GM18502 (cell line): ENCODE data around the gene TLR9.
"Not testable (repeated sequence)": the region's sequence is repeated elsewhere in the genome, so short reads cannot be mapped to it uniquely, and the experiment has no call there.

Source experiments
- ATAC-seq: cut with Tn5 transposase; IDR thresholded peaks from one replicate; pipeline ENCODE4 v1.9.1; 2021; ENCODE audit warnings: mild to moderate bottlenecking; ENCODE audit not compliant: unreplicated experiment, poor library complexity

The TLR9 gene, protein sequence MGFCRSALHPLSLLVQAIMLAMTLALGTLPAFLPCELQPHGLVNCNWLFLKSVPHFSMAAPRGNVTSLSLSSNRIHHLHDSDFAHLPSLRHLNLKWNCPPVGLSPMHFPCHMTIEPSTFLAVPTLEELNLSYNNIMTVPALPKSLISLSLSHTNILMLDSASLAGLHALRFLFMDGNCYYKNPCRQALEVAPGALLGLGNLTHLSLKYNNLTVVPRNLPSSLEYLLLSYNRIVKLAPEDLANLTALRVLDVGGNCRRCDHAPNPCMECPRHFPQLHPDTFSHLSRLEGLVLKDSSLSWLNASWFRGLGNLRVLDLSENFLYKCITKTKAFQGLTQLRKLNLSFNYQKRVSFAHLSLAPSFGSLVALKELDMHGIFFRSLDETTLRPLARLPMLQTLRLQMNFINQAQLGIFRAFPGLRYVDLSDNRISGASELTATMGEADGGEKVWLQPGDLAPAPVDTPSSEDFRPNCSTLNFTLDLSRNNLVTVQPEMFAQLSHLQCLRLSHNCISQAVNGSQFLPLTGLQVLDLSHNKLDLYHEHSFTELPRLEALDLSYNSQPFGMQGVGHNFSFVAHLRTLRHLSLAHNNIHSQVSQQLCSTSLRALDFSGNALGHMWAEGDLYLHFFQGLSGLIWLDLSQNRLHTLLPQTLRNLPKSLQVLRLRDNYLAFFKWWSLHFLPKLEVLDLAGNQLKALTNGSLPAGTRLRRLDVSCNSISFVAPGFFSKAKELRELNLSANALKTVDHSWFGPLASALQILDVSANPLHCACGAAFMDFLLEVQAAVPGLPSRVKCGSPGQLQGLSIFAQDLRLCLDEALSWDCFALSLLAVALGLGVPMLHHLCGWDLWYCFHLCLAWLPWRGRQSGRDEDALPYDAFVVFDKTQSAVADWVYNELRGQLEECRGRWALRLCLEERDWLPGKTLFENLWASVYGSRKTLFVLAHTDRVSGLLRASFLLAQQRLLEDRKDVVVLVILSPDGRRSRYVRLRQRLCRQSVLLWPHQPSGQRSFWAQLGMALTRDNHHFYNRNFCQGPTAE

GRCh38 chr3:52225452-52226228, at the start of gene TLR9:
TLR9 (minus strand) TSS chr3:52225645; CDS start chr3:52225529, 116 bp downstream.
- ATAC-seq: peak; percentile 84

DNA sequence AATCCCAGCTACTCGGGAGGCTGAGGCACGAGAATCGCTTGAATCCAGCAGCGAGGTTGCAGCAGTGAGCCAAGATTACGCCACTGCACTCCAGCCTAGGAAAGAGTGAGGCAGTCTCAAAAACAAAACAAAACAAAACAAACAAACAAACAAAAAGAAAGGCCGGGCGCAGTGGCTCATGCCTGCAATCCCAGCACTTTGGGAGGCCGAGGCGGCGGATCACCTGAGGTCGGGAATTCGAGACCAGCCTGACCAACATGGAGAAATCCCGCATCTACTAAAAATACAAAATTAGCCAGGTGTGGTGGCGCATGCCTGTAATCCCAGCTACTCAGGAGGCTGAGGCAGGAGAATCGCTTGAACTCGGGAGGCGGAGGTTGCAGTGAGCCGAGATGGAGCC, 49.3 kb upstream of the TLR9 start:
- not testable (repeated sequence) for ATAC-seq

DNA sequence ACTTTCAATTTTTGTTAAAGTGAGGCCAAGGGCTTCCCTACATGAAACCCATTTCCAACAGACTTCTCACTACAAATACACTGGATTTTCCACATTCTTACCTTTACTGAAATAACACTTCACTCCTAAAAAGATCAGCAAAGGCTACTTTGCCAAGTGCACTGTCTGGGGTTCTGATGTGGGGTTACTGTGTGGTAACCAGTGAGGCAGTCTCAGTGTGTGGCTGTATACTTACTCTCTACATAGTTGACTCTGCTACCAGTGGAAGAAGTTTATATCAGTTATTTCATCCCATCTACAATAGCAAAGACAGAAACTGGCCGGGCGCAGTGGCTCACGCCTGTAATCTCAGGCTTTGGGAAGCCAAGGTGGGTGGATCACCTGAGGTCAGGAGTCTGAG, 47.4 kb upstream of the TLR9 start:
- ATAC-seq: no peak

DNA sequence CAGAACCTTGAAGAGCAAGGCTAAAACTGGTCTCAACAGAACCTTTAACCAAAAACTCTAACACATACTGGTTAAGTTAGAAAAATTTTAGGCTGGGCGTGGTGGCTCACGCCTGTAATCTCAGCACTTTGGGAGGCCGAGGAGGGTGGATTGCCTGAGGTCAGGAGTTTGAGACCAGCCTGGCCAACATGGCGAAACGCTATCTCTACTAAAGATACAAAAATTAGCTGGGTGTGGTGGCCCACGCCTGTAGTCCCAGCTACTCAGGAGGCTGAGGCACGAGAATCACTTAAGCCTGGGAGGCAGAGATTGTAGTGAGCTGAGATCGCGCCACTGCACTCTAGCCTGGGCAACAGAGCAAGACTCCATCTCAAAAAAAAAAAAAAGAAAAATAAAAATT, 46.7 kb upstream of the TLR9 start:
- ATAC-seq: not testable (repeated sequence)

GRCh38 chr3:52270252-52270754, 44.9 kb upstream of the TLR9 start:
- ATAC-seq: no peak

GRCh38 chr3:52269776-52270175, 44.3 kb upstream of the TLR9 start:
- ATAC-seq: no peak

DNA sequence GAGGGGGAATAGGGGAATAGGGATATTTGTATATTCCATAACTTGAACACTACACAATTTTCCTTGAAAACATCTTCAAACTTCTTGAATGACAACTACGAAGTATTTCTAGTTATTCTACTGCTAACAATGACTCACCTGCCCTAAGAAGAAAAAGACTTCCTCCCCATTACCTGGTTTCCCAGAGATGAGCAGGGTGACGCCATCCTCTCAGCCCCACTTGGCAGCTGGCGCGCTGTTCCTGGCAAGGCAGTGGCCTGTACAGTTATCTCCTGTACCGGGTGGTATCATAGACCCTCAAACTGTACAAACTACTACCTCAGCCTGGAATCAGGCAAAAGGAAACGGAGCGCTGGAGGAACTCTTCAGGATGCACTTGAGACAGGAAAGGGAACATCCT, 42.6 kb upstream of the TLR9 start:
- no peak for ATAC-seq

DNA sequence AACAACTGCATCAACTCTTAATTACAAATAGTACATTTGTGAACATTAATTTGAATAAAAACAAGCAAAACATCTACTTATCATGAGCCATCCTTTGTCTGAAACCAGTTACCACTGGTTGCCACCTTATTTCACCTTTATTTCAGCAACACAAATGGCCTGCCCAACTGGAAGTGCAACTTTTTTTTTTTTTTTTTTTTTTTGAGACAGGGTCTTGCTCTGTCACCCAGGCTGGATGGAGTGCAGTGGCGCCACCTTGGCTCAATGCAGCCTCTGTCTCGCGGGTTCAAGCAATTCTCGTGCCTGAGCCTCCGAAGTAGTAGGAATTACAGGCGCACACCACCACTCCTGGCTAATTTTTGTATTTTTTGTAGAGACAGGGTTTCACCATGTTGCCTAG, 39.9 kb upstream of the TLR9 start:
- no peak for ATAC-seq

DNA sequence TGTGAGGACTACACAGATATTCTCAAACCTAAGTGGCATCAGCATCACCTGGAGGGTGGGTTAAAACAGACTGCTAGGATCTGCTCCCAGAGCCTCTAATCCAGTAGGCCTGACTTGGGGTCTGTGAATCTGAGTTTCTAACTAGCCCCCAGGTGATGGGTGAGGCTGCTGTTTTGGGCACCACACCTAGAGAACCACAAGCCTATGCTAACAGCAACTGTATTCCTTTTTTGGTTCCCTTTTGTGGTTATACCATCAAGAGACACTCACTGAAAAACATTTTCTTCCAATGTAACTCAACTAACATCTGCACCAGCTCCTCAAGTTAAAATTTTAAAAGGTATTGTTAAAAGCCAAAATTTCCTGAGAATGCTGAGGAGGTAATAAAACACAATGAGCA, 37.0 kb upstream of the TLR9 start:
- ATAC-seq: no peak

DNA sequence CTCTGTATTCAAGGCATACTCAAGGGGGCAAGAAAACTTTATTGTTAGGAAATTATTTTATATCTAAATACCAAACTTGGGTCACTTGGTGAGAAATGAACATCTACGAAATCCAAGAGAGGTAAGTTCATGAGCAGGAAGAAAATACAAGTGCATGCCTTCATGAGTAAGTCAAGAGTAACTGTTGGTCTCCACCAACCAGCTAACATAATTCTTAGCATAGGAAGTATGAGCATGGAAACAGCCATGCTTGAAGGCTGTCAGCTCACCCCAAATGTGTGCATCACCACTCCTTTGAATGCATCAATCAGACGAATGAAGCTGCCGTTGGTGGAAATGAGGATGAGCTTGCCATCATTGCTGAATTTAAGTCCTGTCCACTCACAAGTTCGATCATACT, 34.0 kb upstream of the TLR9 start:
- no peak for ATAC-seq

DNA sequence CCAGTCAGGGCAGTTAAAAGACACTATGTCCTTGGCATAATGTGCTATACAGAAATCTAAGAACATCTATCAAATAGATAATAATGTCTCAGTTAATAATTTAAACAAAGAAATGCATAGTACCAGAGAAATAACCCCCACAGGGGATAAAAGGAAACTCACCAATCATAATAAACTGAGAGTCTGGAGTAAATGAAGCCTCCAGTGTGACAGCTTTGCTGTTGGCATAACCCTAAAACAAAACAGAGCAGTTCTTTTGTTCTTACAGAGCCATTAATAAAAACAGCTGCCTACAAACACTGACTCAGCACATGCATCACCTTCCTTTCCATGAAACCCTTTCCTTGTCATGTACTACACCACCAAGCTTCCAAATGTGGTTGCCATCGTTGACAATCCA, 33.6 kb upstream of the TLR9 start:
- no peak for ATAC-seq

GRCh38 chr3:52257911-52258310, 32.5 kb upstream of the TLR9 start:
- no peak for ATAC-seq

- no peak for ATAC-seq
Measured at GRCh38 chr3:52256622-52257021, 31.2 kb upstream of the TLR9 start.

DNA sequence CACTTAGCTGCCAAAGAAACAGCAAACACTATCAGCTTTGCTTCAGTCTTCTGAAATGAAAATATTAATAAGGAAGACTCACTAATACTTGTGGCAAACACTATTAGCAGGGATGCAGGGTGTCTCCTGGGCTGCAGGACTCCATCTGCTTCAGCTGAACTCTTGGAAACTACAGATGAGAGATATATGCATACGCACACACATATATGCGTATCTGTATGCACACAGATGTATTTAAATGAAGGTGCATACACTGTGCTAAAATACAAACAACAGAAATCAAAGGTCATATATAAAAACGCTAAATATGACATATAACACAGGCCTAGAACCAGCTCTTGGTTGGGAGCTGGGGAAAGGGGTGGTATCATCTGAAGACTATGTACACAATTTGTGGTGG, 30.7 kb upstream of the TLR9 start:
- no peak for ATAC-seq

DNA sequence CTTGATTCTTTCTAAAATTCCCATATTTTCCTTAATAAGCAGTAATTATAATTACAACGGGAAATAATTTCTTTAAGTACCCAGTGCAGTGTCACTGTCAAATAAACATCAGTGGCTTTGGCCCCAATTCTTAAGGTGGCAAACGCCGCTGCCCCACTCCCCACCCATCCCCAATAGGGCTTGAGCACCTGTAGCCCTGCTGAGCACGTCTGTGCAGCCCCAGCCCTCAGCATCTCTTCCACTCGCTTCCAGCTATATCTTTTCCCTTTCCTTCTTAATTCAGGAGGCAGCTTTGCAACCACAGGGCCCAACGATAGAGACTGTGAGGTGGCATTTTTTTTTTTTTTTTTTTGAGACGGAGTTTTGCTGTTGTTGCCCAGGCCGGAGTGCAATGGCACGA, 29.2 kb upstream of the TLR9 start:
- ATAC-seq: no peak

DNA sequence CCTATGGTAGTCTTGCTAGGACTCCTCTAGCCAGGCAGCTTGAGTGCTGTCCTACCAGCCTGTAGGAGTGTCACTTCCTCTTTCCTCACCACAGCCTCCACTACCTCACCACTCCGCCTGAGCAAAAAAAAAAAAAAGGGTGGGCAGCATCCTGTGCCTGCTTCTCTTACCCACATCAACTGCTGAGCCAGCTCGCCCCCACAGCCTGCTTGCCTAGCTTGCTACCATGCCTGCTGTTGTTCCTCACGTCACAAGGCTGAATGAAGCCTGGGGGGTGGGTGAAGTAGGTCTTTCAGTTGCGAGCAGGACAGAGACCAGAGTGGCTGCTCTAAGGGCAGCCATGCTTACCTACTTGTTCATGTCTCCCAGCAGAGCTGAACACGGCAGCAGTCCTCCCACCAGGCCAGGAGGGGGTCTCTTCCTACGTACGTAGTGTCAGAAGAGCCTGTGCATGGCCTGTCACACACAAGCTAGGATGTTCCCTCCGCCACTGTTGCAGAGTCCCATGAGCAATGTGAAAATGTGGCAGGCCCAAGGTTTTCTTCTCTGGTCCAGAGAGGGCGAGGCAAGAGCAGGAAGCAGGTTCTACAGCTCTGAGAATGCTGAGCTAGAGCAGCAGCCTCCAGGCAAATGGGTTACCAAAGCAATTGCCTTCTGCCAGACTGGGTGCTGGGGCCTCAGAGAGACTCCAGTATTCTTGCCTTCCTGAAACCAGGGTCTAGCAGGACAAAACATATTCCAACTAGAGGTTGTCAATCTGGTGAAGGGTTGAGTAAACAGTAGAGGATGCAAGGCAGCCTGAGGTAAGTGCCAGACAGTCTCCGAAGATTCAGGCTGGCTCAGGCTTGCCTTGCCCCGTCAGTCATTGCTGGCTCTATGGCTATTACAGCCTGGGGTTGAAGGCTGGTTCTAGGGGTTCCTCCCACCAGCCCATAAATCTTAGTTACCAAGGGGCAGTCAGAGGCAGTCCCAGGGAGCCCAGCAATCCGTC, 28.2 kb upstream of the TLR9 start:
- ATAC-seq: peak; percentile 87

GRCh38 chr3:52250122-52250521, 24.7 kb upstream of the TLR9 start:
- ATAC-seq: no peak

DNA sequence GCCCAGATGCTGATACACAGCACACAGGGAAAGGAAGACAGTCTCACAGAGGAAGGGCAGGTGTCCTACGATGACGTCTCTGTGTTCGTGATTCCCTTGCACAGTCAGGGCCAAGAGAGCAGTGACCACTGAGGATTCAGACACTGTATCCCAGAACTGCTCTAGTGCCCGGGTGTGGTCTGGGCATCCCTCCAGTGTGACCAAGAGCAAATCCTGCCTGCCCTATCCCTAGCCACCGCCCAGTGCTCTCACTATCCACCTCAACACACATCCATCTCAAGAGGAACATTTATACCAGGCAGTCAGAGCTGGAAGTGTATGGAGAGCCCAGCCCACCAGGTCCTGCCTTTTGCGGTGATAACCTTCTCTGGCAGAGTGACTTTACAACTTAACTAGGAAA, 24.2 kb upstream of the TLR9 start:
- no peak for ATAC-seq
